Stimulated activated naive CD8-positive, alpha-beta T cell treated with anti-CD3 and anti-CD28 coated beads, Interleukin-15, Interleukin-2, amounts not matched to agents 100 ng/mL and 50 ng/mL, for 24 hours (primary cell): Measurements from ENCODE around the gene GPR35.
"Not testable (repeated sequence)": the region's sequence is repeated elsewhere in the genome, so short reads cannot be mapped to it uniquely, and the experiment has no call there.

Experiments used
- H3K27ac Mint-ChIP-seq: one replicate; pipeline ENCODE4 v1.8.0; 2021; ENCODE audit warnings: mild to moderate bottlenecking, mixed read lengths
- H3K27me3 Mint-ChIP-seq: one replicate; pipeline ENCODE4 v1.8.0; 2021; ENCODE audit warnings: mixed read lengths
- H3K36me3 Mint-ChIP-seq: one replicate; pipeline ENCODE4 v1.8.0; 2021; ENCODE audit warnings: low read depth, mixed read lengths
- H3K4me1 Mint-ChIP-seq: one replicate; pipeline ENCODE4 v1.8.0; 2021; ENCODE audit warnings: low read depth, mixed read lengths
- H3K4me3 Mint-ChIP-seq: one replicate; pipeline ENCODE4 v1.8.0; 2021; ENCODE audit warnings: mild to moderate bottlenecking, mixed read lengths
- H3K9me3 Mint-ChIP-seq: one replicate; pipeline ENCODE4 v1.8.0; 2021; ENCODE audit warnings: mixed read lengths

The GPR35 gene

GRCh38 chr2:240604291-240604938 is 20.9 kb upstream of the GPR35 start:
- Mint-ChIP-seq H3K4me1 (peaks cover 3% of the 10 kb centered on the region), H3K36me3 (no peaks in the 10 kb centered on the region), H3K9me3 (no peaks in the 10 kb centered on the region), H3K27me3 (no peaks in the 10 kb centered on the region), H3K4me3 (no peak overlapping the region), H3K27ac (no peak overlapping the region)

- H3K9me3 Mint-ChIP-seq, result no peaks in the 10 kb centered on the region
- H3K4me3 Mint-ChIP-seq, result no peak overlapping the region
- no peaks in the 10 kb centered on the region for H3K27me3 Mint-ChIP-seq
- peaks cover 3% of the 10 kb centered on the region for H3K4me1 Mint-ChIP-seq
- H3K27ac Mint-ChIP-seq, result no peak overlapping the region
- H3K36me3 Mint-ChIP-seq, result no peaks in the 10 kb centered on the region
Measured at GRCh38 chr2:240604939-240605716, 20.2 kb upstream of the GPR35 start.

DNA sequence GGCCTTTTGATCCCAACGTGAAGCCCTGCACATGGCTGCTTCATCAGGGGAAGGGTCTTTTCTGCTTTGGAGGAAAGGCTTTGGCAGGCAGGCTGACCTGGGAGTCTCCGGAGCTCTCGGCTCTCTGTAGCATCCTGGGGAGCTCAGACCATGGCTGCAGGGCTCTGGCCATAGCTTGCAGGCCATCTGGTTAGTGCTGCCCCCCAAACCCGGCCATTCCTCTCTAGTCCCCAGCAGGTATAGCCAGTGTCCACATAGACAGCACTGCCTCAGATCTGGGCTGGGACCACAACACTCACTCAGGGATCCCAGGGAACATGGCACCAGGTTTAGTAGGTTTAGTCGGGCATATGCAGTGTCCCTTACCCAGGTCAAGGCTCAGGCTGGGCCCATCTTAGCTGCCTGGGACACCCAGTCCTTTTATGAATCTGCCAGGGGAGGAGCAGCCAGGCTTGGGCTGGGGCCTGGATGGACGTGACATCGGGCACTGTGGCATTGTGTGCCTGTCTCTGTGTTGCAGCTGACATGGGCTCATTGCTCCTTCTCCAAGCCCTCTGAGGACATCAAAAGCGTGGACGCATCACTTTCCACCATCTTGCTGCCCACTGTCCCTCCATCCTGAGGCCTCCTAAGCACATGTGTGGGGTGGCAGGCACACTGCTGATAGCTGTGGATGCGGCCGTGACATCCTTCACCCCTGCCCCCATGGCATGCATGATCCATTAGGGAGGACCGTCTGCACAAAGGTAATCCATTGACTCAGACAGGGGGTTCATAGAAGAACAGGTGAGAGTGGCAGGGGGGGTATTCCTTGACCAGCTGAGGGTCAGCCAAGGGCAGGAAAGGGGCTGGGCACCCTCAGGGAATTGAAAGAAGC is 19.2 kb upstream of the GPR35 start:
- Mint-ChIP-seq H3K4me1 (peaks cover 3% of the 10 kb centered on the region), H3K9me3 (no peaks in the 10 kb centered on the region), H3K4me3 (no peak overlapping the region), H3K27ac (no peak overlapping the region), H3K36me3 (no peaks in the 10 kb centered on the region), H3K27me3 (no peaks in the 10 kb centered on the region)

GRCh38 chr2:240611601-240612210 is 13.6 kb upstream of the GPR35 start:
- peak overlapping the region; percentile 15 for H3K4me3 Mint-ChIP-seq
- H3K36me3 Mint-ChIP-seq, result peaks cover 9% of the 10 kb centered on the region
- peak overlapping the region; percentile 56 for H3K27ac Mint-ChIP-seq
- H3K4me1 Mint-ChIP-seq, result peaks cover 3% of the 10 kb centered on the region
- no peaks in the 10 kb centered on the region for H3K9me3 Mint-ChIP-seq
- H3K27me3 Mint-ChIP-seq, result no peaks in the 10 kb centered on the region

GRCh38 chr2:240613781-240614180 is 11.5 kb upstream of the GPR35 start:
- Mint-ChIP-seq H3K4me1 (peaks cover 3% of the 10 kb centered on the region), H3K4me3 (no peak overlapping the region), H3K36me3 (peaks cover 21% of the 10 kb centered on the region), H3K9me3 (peaks cover 11% of the 10 kb centered on the region), H3K27me3 (no peaks in the 10 kb centered on the region), H3K27ac (no peak overlapping the region)

DNA sequence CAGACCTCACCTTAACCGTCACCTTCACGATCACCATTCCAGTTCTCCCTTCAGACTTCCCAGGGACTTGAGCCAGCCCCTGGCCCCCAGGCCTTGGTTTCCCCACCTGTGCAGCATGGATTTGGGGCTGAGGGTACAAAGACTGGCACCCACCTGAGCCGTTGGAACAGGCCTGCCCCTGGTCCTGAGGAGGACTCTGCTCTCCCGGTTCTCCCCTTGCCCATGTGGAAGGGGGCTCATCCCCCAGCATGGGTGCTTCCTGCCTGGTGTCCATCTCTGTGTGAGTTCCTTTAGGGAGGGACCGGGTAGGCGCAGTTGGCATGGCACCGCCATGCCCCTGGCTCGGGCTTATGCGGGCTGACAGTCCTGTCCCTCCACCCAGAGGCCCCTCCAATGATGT is 10.9 kb upstream of the GPR35 start:
- H3K4me1 Mint-ChIP-seq, result no peaks in the 10 kb centered on the region
- no peaks in the 10 kb centered on the region for H3K27me3 Mint-ChIP-seq
- no peak overlapping the region for H3K4me3 Mint-ChIP-seq
- H3K36me3 Mint-ChIP-seq, result peaks cover 22% of the 10 kb centered on the region
- no peak overlapping the region for H3K27ac Mint-ChIP-seq
- peaks cover 11% of the 10 kb centered on the region for H3K9me3 Mint-ChIP-seq

DNA sequence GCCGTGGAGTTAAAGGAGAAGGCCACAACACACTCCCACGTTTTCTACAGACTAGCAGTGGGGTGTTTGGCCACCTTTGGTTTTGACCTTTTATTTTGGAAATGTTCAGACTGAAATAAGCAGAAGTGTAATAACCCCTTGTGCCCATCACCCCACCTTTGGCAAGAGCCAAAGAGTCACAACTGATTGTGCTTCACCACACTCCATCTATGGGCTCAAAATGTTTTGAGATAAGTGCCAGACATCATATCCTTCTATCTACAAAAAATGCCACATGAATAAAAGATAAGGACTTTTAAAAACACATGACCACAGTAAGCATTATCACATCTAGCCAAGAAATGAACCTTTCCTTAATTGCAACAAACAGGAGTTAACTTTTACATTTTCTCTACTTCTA is 9.9 kb upstream of the GPR35 start:
- H3K4me3 Mint-ChIP-seq, result no peak overlapping the region
- peaks cover 11% of the 10 kb centered on the region for H3K9me3 Mint-ChIP-seq
- no peaks in the 10 kb centered on the region for H3K27me3 Mint-ChIP-seq
- H3K27ac Mint-ChIP-seq, result no peak overlapping the region
- peaks cover 22% of the 10 kb centered on the region for H3K36me3 Mint-ChIP-seq
- H3K4me1 Mint-ChIP-seq, result peaks cover 4% of the 10 kb centered on the region

DNA sequence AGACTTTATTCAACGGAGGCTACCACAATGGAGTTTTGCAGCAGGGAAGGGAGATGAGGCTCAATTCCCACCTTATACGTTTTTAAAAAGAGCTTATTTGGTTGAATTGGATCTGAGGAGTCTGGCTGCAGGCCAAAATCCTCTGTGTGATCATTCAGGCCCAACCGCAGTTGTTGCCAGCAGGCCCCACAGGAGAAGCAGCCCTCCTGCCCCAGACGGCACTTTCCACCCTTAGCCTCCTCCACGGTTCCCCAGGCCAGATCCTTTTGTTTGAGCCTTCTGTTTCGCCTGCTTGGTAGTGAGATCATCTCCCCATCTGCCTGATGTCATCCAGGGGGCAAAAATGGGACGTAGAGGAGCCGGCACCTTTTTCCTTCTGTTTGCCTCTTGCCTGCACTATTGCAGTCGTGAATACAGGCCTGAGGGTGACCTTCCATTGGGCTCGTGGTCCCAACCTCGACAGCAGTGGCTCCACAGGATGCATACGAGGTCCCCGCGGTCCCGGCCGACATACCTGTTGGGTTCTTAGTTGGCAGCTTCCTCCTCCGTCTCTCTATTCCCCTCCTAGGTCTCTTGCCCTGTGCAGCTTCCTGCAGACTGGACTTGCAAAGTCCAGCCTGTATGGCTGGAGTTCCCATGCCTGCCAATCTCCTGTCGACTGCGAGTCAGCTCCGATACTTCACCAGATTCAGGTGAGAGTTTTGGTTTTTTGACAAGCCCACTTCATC is 9.3 kb upstream of the GPR35 start:
- H3K27me3 Mint-ChIP-seq, result no peaks in the 10 kb centered on the region
- H3K9me3 Mint-ChIP-seq, result peaks cover 11% of the 10 kb centered on the region
- H3K36me3 Mint-ChIP-seq, result peaks cover 22% of the 10 kb centered on the region
- H3K27ac Mint-ChIP-seq, result no peak overlapping the region
- no peak overlapping the region for H3K4me3 Mint-ChIP-seq
- H3K4me1 Mint-ChIP-seq, result peaks cover 10% of the 10 kb centered on the region

DNA sequence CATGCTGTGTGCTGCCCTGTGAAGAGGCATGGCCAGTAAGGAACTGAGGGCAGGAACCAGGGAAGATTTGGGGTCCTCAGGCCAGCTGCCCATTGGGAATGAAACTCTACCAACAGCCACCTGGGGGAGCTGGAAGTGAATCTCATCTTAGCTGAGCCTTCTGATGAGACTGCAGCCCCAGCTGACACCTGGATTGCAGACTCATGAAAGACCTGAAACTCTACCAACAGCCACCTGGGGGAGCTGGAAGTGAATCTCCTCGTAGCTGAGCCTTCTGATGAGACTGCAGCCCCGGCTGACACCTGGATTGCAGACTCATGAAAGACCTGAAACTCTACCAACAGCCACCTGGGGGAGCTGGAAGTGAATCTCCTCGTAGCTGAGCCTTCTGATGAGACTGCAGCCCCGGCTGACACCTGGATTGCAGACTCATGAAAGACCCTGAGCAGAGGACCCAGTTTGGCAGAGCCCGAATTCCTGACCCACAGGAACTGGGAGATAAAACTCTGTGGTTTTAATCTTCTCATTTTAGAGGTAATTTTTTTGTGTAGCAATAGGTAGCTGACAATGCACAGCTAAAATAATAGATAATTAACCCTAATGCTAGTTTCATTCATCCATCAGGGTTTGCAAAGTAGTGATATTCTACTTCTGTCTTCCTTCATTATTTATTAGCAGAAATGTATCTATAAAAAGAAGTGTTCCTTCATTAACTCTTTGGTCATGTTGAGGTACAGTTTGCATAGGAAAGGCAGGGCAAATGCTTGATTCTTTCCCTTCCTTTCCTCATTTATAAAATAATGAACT is 8.2 kb upstream of the GPR35 start:
- peaks cover 13% of the 10 kb centered on the region for H3K36me3 Mint-ChIP-seq
- peaks cover 11% of the 10 kb centered on the region for H3K9me3 Mint-ChIP-seq
- not testable (repeated sequence) for H3K27ac Mint-ChIP-seq, H3K27me3 Mint-ChIP-seq, H3K4me3 Mint-ChIP-seq
- H3K4me1 Mint-ChIP-seq, result peaks cover 21% of the 10 kb centered on the region

GRCh38 chr2:240618776-240619175 is 6.5 kb upstream of the GPR35 start:
- Mint-ChIP-seq H3K9me3 (peaks cover 11% of the 10 kb centered on the region), H3K4me1 (peaks cover 35% of the 10 kb centered on the region), H3K27me3 (no peaks in the 10 kb centered on the region), H3K27ac (no peak overlapping the region), H3K36me3 (peaks cover 13% of the 10 kb centered on the region), H3K4me3 (no peak overlapping the region)

DNA sequence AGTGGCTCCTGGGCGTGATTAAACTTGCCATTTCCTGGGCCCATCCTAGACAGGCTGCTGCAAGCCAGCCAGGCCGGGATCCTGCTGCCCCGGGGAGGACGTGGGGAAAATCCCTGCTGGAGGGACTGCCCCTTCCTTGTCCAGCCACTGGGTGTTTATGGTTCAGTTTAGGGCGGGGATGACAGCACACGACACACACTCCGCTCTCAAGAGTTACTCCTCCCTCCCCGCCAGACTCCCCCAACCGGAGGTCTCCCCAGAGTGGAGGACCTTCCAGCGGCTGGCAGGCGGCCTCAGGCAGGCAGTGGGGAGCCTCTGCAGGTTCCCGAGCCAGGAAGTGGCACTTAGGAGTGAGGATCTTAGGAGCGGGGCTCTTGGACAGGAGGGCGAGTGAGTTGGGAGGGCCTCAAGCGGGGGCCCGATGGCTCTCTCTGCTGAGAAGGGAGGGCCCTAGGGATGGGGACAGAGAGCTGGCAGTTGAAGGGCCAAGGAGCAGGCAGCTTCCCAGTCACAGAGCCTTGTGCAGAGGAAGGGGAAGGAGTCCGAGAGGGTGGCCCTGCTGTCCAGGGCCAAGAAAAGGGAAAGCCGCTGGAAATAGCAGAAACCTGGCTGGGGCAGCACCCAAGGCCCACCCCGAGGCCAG is 5.7 kb upstream of the GPR35 start:
- H3K27me3 Mint-ChIP-seq, result no peaks in the 10 kb centered on the region
- peaks cover 13% of the 10 kb centered on the region for H3K36me3 Mint-ChIP-seq
- H3K4me3 Mint-ChIP-seq, result no peak overlapping the region
- H3K4me1 Mint-ChIP-seq, result peaks cover 42% of the 10 kb centered on the region
- H3K9me3 Mint-ChIP-seq, result peaks cover 11% of the 10 kb centered on the region
- H3K27ac Mint-ChIP-seq, result peak overlapping the region; percentile 61

DNA sequence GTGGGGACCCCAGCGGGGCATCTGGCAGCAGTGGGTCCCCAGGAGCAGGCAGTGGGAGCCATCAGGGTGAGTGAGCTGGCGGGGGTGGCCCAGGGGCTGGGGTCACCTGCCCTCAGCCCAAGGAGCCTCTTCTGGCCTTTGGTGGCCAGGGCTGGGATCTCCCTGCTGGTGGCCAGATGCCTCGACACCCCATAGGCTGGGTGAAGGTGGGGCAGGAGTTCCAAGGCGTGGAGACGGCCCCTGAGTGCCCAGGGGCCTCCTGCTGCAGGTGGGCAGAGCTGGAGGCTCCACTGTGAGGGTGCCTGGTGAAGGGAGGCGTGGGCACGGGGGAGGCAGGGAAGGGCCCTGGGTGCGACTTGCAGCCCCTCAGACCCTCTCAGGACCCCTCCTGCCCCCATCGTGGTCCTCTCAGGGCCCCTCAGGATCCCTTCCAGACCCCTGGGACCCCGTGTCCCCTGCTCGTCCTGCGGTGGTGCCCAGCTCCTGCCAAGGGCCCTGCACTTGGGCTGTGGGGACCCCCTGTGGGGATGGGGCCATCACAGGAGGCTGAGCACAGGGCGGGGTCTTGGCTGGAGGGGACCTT is 5.0 kb upstream of the GPR35 start:
- Mint-ChIP-seq H3K36me3 (peaks cover 13% of the 10 kb centered on the region), H3K27ac (no peak overlapping the region), H3K4me3 (no peak overlapping the region), H3K4me1 (peaks cover 49% of the 10 kb centered on the region), H3K27me3 (no peaks in the 10 kb centered on the region), H3K9me3 (peaks cover 11% of the 10 kb centered on the region)

GRCh38 chr2:240620859-240621258 is 4.4 kb upstream of the GPR35 start:
- Mint-ChIP-seq H3K9me3 (peaks cover 11% of the 10 kb centered on the region), H3K27me3 (no peaks in the 10 kb centered on the region), H3K27ac (peak overlapping the region; percentile 68), H3K4me3 (no peak overlapping the region), H3K36me3 (peaks cover 13% of the 10 kb centered on the region), H3K4me1 (peaks cover 52% of the 10 kb centered on the region)
